Measurements from ENCODE around the gene FAM13A.
"Not testable (repeated sequence)": the region's sequence is repeated elsewhere in the genome, so short reads cannot be mapped to it uniquely, and the experiment has no call there.

FAM13A gene

DNA sequence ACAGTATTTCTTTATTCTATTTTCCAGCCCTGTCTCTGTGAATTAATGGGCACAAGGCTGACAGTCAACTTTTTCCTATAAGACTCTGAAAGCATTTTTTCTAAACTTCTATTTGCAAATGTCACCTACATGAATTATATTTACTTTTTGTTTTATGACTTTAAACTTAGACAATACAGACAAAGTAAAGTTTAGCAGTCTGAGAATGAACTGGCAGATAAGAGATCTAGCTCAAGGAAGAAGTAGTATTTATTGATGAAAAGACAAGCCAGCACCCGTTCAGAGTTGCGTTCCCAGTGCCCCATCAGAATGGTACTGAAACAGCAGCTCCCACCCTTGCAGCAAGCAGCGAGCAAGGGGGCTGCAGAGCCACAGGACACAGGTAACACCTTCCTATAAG is 148.5 kb downstream of the FAM13A start:
- DNase-seq (ENCODE audit: extremely low spot score): no peak
- CTCF ChIA-PET: no interaction called here
- POLR2A ChIA-PET: no interaction called here
- TF ChIP-seq, protein P1, sequence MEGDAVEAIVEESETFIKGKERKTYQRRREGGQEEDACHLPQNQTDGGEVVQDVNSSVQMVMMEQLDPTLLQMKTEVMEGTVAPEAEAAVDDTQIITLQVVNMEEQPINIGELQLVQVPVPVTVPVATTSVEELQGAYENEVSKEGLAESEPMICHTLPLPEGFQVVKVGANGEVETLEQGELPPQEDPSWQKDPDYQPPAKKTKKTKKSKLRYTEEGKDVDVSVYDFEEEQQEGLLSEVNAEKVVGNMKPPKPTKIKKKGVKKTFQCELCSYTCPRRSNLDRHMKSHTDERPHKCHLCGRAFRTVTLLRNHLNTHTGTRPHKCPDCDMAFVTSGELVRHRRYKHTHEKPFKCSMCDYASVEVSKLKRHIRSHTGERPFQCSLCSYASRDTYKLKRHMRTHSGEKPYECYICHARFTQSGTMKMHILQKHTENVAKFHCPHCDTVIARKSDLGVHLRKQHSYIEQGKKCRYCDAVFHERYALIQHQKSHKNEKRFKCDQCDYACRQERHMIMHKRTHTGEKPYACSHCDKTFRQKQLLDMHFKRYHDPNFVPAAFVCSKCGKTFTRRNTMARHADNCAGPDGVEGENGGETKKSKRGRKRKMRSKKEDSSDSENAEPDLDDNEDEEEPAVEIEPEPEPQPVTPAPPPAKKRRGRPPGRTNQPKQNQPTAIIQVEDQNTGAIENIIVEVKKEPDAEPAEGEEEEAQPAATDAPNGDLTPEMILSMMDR (IDR thresholded peaks at IDR 0.05; ENCODE audit: control extremely low read depth, extremely low read depth, low read depth, missing control alignments): no peak

DNA sequence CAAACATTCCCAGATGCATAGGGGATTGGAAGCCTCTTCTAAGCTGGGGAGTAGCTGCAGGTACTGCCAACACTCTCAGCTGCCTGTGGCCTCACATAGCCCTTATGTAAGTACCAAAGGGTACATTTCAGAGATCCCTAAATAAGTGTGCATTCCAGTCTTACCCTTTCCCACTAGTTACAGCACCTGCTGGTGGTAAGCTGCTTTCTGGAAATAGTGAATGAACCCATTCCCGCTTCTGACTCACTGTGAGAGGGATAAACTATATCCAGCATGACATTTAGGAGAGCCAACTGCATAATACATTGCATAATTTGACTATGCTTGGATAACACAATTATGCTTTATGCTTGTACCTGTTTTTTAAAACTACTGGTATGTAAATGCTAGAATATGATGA is 149.0 kb downstream of the FAM13A start:
- ChIA-PET CTCF (interaction anchor here (1.1 kb wide), 1 partner anchor 9 kb away, joined by 3 read pairs; no protein-coding TSS in a partner anchor), POLR2A (no interaction called here)
- no peak for DNase-seq (ENCODE audit: extremely low spot score)
- TF ChIP-seq, protein P1 (IDR thresholded peaks at IDR 0.05; ENCODE audit: control extremely low read depth, extremely low read depth, low read depth, missing control alignments): no peak

DNA sequence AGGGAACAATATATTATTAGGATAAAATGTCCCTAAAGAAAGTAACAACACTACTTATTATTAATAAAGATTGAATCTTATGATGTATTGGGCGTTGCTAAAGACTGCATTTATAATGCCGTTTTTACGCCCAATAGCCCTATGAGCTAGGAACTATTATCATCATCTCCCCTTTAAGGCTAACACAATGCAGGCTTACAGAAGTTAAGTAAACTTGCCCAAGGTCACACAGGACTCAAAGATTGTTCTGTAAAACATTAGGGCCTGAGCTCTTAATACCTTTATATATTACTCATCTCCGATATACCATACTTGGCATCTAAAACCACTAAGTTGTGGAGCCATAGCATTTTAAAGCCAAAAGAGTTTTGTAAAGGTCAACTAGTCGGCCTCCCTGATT is 149.5 kb downstream of the FAM13A start:
- no peak for DNase-seq (ENCODE audit: extremely low spot score)
- TF ChIP-seq, protein P1 (IDR thresholded peaks at IDR 0.05; ENCODE audit: control extremely low read depth, extremely low read depth, low read depth, missing control alignments): no peak
- CTCF ChIA-PET: interaction anchor here (1.1 kb wide), 1 partner anchor 9 kb away, joined by 3 read pairs; no protein-coding TSS in a partner anchor
- POLR2A ChIA-PET: no interaction called here

DNA sequence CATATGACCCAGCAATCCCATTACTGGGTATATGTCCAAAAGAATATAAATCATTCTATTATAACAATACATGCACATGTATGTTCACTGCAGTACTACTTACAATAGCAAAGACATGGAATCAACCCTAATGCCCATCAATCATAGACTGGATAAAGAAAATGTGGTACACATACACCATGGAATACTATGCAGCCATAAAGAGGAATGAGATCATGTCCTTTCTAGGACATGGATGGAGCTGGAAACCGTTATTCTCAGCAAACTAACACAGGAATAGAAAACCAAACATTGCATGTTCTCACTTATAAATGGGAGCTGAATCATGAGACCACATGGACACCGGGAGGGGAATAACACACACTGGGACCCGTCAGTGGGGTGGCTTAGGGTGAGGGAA is 152.7 kb downstream of the FAM13A start:
- DNase-seq (ENCODE audit: extremely low spot score); POLR2A ChIA-PET; CTCF ChIA-PET: not testable (repeated sequence)

DNA sequence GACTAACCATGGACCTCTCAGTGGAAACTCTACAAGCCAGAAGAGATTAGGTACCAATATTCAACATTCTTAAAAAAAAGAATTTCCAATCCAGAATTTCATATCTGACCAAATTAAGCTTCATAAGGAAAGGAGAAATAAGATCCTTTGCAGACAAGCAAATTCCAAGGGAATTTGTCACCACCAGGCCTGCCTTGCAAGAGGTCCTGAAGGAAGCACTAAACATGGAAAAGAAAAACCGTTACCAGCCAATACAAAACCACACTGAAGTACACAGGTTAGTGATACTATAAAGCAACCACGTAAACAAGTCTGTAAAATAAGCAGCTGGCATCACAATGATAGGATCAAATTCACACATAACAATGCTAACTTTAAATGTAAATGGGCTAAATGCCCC is 156.6 kb downstream of the FAM13A start:
- POLR2A ChIA-PET: no interaction called here
- DNase-seq (ENCODE audit: extremely low spot score): no peak
- TF ChIP-seq, protein P1 (IDR thresholded peaks at IDR 0.05; ENCODE audit: control extremely low read depth, extremely low read depth, low read depth, missing control alignments): no peak
- CTCF ChIA-PET: no interaction called here

DNA sequence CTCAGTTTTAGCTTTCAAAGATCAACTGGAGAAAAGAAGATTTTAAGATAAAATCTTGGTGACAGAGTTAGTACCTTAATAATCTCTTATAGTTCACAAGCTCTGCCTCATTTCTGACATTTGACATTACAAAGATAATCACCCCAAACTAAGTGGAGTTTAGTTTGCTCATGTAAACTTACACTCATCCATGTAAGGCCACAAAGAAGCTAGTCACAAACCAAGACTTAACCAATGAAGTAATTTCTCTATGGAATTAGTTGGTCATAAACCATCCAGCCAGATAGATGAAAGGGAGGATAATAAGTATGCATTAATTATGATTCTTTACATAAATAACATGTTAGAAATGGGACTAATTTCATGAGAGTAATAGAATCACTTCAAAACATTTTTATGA is 159.2 kb downstream of the FAM13A start:
- CTCF ChIA-PET: interaction anchor here (0.7 kb wide), 1 partner anchor 128 kb away, joined by 3 read pairs; no protein-coding TSS in a partner anchor
- TF ChIP-seq, protein P1 (IDR thresholded peaks at IDR 0.05; ENCODE audit: control extremely low read depth, extremely low read depth, low read depth, missing control alignments): no peak
- POLR2A ChIA-PET: no interaction called here
- DNase-seq (ENCODE audit: extremely low spot score): no peak

DNA sequence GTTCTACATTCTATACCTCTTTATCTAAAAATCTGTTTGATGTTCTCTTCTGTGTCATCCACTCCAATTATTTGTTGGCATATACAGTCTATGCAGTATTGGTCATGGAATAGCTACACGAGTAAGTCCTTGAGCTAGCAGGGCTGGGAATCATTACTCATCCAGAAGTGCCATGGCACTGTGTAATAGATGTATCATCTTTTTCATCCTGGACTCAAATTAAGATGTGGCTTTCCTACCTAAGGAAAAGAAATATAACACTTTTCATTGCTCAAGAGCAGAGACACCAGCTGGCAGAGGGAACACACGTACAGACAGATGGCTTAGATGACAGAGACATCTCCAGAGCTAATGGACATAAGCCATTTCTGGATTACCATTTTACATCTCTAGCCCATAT is 159.8 kb downstream of the FAM13A start:
- ChIA-PET CTCF (interaction anchor here (0.7 kb wide), 1 partner anchor 128 kb away, joined by 3 read pairs; no protein-coding TSS in a partner anchor), POLR2A (no interaction called here)
- no peak for DNase-seq (ENCODE audit: extremely low spot score)
- TF ChIP-seq, protein P1 (IDR thresholded peaks at IDR 0.05; ENCODE audit: control extremely low read depth, extremely low read depth, low read depth, missing control alignments): no peak

Measured in GM10248 (cell line).